NCI-H446 treated with DMSO at 0.1 percent for 48 hours (cell line): ENCODE data around the gene LMF1.
A peak's percentile ranks its signal among the peaks of the same experiment; 100 is the strongest.

Source experiments
- DNase-seq: peaks from one replicate; lab custom pipeline; 2025; lab: John Stamatoyannopoulos, UW

Gene LMF1

DNA sequence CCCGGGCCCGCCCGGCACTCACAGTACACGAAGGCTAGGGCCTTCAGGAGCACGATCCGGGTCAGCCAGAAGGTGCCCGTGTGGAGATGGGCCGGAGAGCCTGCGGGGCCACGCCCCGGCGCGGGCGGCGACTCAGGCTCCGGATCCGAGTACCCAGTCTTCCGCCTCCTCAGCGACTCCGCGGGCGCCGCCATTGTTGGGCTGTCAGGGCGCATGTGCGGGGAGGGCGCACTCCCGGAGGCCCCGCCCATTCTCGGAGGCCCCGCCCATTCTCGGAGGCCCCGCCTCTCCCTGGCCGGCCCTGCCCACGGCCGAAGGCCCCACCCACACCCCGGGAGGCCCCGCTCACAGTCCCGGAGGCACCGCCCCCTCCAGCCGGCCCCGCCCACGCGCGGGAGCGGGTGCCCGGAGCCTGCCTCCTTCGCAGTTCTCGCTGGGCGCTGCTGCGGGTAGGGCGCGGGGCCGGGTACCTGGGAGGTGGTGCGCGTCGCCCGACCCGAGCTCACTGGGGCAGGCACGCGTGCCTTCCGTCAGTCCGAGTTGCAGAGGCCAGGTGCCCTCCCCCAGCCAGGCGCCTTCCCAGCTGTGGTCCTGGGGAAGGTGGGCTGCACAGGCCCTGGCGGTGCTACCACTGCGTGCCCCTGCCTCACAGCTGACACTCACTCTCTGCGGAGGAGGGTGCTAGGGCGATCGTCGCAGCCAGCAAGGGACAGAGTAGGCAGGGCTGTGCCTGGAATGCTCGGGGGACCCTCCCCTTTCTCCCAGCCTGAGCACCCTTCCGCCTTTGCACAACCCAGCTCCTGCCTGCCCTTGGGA, at the start of gene LMF1:
TSS of gene LMF1 (minus strand) at position 219 of the 816 bp plus-strand sequence. CDS start at position 215, 4 bp downstream.
- DNase-seq = peak; percentile 60

DNA sequence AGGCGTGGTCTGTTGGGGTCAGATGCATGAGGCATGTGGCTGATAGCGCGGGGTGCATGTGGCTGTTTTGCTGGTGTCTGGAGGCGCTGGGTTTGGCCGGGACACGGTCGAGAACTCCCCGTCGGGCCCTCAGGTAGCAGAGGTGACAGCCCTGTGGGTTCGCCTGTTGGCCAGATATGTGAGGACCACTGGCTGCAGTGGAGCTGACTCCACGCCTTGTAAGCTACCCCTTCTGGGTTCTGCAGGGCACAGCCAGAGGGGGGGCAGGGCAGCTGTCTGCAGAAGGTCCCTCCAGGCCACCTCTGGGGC, 49.3 kb upstream of the LMF1 start:
- no peak for DNase-seq

DNA sequence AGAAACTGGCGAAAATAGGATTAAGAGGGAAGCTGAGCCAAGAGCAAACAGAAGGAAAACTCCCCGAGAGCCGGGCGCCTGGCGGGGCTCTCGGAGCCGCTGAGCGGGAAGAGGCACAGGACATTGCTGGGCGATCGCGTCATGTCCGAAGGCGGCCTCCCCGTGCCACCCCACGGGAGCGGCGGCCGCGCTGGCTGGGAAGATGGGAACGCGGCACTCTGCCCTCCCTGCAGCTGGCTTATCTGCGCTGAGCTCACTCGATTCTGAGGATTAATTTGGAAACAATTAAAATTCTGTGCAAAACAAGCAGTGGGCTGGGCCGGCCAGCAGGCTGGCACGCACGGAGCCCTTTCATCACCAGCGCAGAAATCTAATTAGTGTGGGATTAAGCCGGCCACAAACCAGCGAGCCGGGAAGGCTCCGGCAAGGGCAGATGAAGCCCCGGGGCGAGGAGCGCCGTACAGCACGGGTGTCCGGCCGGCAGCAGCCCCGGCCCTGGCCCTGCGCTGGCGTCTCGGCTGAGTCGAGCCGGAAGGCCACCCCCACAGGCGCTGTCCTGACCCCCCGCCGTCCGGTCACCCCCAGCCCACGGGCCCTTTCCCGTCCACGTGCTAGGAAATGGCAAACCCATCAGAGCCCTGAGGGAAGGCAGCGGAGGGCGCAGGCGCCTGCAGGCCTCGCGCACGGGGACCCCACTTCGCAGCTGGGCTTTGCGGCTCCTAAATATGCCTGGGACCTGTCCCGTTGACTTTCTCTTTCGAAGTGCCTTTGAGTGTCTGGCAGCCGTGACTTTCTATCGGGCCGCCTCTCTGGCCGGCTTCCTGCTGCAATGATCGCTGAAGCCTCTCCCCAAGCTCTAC, 48.7 kb upstream of the LMF1 start:
- DNase-seq = no peak

DNA sequence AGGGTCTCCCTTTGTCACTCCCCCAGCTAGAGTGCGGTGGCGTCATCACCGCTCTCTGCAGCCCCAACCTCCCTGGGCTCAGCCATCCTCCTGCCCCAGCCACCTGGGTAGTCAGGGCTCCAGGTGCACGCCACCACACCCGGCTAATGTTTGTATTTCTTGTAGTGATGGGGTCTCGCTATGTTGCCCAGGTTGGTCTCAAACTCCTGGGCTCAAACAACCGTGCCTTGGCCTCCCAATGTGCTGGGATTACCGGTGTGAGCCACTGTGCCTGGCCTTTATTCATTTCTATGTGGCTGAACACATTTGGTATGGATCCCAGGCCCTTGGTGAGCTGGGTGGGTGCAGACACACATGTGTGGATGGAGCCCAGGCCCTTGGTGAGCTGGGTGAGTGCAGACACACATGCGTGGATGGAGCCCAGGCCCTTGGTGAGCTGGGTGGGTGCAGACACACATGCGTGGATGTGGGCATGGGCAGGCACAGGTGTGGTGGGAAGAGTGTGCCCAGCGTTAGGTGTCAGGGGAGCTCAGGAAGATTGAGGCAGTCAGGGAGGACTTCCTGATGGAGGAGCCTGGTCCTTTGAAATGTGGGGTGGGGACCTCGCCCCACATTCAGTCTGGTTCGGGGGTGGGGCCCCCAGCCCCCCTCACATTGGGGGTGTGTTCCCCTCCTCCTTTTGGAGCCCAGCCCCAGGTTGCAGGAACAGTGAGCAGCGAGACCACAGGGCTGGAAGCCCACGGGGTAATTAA, 47.8 kb upstream of the LMF1 start:
- no peak for DNase-seq

DNA sequence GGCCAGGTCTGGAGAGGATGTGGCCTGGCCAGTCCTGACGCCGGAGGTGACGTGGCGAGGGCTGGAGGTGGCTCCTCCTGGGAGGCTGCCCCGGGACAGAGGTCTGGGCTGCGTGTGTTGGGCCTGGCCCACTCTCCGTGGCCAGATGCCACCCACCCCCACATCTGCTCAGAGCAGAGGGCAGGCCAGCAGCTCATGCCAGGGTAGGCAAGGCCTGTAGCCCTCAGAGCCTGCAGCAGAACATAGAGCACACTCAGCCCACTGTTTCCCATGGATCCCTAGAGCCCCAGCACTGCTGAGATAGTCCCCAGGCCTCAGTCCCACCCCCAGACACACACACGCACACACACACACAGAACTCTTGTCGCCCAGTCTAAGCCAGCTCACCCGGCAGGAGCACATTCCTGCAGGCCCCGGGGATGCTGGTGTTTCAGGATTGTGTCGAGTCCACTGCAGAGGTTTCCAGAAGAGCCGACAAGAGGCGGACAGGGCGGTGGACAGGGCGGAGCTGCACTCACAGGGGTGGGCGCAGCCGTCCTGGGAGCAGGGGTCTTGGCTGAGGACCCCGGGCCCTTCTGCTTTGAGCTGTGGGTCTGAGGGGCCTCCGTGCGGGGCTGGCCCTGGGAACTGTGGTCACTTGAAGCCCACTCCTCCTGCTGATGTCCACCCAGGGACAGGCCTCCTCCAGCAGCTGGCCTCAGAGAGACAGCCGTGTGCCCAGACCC, 44.1 kb upstream of the LMF1 start:
- no peak for DNase-seq

DNA sequence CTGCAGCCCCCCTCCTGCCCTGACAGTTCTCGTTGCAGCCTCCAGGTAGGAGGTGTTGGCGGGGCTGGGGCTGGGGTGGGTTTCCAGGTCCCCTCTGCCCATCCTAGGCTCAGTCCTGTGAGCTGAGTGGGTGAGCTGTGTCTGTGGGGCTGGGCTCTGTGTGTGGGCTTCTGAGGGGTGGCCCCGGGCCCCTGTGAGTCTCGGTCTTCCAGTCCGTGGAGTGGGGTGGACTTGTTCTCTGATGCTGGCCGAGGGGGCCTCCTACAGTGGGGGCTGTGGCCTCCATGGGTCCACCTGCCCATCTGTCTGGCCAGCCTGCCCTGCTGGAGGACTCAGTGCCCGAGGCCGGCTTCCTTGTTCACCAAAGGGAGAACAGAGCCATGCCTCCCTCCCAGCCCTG, 43.4 kb upstream of the LMF1 start:
- DNase-seq = no peak

DNA sequence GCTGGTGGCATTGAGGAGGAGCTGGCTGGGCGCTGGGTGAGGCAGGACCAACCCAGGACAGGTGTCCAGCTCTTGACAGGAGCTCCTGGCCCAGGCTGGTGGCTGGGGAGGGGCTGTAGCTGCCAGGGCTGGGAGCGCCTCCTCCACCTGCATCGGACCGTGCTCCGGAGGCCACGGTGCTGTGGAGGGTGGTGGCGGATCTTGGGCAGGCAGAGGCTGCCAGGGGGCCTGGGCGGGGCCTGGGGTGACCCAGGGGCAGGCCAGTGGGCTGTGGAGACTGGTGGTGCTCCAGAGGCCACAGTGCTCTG, 42.8 kb upstream of the LMF1 start:
- no peak for DNase-seq

DNA sequence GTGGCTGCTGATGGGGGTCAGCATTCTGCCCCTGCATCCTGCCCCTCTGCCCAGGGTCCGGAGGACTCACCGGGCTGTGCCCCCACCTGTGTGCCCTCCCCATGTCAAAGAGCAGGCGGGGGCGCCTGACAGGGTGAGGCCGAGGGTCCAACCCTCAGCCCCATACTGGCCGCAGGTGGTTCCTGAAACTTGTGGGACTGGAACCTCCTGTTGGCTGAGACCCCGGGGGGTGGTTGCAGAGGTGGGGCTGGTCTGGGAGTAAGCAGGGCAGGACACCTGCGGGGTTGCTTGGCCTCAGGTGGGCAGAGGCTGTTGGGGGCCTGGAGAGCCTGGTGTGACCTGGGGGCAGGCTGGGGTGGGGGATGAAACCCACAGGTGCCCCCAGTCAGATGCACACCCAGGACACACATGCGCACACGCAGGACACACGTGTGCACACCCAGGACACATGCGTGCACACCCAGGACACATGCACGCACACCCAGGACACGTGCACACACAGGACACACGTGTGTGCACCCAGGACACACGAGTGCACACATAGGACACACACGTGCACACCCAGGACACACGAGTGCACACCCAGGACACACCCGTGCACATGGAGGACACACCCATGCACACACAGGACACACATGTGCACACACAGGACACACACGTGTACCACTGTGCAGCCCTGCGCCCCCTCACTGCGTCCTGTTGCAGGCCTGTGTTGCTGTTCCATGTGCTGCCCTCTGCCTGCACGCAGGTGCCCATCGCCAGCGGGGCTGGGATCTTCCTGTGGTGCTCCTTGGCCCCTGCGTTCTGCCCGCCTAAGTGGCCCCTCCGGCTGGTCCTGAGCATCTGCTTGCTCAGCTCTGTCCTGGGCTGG, 42.2 kb upstream of the LMF1 start:
- no peak for DNase-seq

DNA sequence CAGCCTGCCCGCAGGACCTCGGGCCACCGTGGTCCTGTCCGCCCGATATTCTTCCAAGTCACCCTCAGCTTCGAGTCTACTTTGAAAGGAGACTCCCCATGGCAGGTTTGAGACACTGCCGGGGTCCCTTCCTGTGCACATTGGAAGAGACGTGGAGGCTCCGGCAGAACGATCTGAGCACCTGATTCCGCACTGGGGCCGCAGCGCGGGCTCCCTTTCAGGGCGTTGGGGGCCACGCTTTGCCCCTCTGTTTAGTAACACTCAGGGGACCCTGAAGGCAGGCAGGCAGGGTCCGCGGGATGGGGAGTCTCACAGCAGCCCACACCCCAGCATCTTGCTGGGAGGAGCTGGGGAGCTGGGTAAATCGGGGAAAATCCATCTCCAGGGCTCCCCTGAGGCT, 41.4 kb upstream of the LMF1 start:
- no peak for DNase-seq

DNA sequence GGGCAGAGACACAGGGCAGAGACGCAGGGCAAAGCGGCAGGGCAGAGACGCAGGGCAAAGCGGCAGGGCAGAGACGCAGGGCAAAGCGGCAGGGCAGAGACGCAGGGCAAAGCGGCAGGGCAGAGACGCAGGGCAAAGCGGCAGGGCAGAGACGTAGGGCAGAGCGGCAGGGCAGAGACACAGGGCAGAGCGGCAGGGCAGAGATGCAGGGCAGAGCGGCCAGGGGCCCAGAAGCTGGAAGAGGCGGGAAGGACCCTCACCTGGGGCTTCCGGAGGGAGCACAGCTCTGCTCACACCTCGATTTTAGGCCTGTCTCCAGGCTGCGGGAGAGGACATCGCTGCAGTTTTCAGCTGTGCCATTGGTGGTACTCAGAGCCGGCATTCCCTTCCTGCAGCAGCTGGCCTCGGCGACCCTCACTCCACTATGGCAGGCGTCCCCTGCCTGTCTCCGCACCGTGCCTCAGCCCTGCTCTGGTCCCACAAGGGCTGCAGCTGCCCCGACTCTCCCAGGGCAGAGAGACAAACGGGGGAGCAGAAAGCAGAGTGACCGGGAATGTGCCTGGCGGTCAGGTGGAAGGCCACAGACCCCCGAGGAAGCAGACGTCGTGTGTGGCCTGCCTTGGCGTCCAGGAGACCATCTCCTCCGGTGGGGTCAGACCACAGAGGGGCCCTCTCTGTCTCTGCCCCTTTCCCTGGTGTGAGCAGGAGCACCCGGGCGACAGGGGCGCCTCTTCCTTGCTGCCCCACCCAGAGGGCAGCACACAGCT, 40.7 kb upstream of the LMF1 start:
- DNase-seq = no peak

DNA sequence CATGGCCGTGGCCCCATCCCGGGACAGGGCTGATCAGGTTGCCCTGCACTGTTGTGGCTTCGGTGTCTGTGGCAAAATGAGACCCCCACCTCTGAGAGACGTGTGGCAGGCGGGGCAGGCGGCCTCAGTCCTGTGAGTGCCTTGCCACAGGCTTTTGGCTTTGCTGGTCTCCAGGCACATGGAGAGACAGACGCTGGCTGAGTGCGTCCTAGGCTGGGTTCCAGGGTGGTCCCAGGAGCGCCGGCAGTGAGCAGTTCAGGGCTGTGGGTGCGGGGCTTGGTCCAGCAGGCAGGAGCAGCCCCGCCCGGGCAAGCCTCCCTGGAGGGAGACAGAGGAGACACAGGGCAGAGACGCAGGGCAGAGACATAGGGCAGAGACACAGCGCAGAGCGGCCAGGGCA, 40.0 kb upstream of the LMF1 start:
- no peak for DNase-seq

DNA sequence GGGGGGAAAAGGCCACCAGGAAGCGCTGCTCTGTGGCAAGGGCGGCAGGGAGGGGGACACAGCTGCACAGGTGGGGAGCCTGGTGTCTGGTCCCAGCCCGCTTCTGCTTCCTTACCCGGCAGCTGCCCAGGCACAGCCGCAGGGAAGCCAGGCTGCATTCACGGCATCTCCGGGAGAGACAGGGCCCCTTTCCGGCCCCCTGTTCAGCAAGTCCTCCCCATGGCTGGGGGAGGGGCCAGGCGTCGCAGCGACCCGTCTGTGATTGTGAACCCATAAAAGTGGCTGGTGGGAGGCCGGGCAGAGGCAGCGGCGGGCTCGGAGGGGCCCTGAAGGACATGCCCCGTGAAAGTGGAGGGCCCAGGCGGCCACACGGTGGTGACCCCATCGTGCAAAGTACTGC, 39.5 kb upstream of the LMF1 start:
- no peak for DNase-seq

DNA sequence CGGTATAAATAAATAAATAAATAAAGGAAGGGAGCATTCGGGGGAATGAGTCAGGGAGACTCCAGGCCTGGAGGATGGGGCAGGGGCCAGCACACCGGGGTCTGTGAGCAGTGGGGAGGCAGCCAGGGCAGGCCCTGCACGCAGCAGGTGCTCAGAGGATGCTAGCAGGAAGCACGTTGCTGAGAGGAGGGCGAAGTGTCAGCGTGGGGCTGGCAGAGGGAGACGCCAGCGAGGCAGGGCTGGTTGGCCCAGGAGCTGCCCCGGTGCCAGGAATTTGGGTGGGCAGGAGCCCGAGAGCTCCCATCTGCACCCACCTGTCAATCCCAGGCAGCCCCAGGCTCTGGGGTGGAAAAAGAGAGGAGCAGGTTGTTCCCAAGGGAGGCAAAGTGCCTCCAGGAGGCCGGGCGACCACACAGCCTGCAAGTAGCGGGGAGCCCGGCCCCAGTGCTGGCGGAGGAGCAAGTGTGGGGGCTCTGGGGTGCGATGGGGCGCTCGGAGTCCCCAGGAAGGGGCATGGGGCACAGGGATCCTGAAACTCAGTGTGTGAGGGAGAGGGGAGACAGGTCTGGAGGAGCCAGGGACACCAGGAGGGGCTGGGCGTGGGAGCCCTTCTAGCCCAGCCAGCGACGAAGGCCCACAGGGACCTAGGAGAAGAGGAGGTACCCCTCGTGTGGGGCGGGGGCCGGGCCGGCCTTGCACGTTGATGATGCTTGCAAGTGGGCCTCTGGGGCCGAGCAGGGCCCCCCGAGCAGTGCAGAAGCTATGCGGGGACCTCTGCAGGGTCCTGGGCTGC, 38.8 kb upstream of the LMF1 start:
- DNase-seq = no peak

DNA sequence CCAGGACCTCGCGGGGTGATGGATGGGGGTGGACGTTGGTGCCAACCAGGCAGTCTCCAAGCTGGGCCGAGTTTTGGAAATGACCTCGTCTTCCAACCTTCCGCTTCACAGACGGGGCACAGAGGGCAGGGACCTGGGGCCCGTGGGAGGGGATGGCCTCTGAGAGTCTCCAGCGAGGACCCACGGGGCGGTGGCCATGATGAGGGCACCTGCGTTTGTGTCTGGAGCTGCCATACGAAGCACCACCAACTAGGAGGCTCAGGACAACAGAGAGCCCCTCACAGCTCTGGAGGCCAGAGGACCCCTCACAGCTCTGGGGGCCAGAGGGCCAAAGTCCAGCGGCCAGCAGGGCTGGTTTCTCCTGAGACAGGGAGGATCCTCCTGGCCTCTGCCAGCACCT, 37.3 kb upstream of the LMF1 start:
- DNase-seq = no peak

DNA sequence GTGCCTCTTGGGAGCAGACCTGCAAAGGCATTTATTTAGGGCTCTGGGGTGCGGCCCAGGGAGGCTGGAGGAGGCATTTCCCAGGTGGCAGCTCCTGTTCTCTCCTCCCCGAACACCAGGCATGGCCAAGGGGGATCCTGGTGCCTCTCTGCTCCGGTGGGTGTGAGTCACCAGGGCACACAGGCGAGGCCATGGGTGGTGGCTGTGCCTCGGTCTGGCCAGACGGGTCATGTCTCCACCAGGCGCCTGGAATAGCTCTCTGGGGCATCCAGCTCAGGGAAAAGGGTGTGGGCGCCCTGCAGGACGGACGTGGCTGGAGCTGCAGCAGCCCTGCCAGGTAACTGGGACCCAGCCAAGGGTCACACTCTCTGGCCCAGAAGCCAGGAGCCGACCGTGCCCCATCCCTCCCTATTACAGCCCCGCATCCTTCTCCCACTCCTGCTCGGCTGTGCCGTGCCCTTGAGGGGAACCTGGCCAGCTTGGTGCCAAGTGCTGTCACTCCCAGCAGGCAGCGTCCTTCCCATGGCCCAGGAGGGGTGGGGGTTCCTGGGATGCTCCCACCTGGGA, 36.6 kb upstream of the LMF1 start:
- DNase-seq = no peak

DNA sequence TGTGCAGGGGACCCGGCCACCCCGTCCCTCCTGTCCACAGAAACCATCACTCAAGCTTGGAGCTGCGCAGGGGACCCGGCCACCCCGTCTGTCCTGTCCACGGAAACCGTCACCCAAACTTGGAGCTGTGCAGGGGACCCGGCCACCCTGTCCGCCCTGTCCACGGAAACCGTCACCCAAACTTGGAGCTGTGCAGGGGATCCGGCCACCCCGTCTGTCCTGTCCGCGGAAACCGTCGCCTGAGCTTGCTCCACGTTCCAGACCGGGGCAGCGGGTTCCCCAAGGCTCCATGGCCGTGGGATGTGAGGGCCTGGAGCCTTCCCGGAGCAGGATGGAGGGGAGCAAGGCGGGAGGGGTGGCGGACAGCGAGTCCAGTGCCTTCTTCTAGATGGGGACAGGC, 36.0 kb upstream of the LMF1 start:
- no peak for DNase-seq

DNA sequence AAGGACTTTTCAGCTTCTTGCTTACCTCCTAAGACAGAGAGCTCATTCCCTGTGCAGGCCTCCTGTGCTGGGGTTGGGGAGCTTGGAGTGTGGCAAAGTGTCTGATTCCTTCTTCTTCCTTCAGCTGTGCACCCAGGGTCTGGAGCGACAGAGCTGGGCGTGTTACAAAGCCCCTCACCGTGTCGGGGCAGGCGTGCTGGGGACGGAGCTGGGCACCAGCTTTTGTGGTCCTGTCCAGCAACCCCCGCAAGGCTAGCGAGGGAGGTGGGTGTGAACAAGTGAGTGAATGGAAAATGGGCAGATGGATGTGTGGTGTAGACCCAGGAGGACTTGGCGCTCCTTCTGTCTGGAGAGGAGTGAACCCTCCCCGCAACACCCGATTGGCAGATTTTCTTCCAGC, 34.5 kb upstream of the LMF1 start:
- no peak for DNase-seq

DNA sequence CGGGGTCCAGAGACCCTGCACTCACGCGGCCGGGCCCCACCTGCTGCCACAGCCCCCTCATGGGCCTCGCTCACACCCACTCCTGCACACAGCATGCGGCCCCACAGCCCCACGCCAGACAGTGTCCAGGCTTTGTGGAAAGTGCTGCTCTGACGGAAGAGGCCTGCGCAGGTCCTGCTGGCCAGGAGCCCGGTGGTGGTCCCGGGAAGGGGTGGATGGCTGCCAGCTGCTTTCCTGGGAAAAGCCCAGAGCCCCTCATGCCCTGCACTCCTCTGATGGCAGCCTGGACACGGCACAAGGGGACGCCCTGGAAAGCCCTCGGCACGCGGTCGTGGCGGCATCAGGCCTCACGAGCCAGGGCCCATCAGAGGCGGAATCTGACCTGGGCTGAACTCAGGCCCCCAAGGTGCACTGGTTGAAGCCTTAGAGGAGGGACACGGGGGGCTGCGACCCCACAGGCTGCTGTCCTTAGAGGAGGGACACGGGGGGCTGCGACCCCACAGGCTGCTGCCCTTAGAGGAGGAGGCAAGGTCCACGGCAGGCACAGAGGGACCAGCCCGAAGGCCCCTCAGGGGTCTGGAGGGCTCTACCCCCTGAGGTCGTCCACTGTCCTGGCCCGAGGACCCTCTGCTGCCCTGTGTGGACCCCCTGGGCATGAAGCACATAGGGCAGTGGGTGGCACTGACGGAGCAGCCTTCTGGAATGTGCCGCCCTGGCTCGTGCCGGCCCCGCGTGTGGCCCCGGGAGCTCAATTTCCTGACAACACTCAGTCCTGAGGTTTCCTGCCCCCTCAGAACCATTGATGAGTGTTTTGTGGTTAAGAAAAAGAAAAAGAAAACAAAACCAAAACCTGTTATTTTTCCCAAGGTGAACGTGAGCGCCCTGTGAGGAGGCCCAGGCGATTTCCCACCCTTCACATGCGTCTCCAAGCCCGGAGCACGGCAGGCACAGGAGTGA, 32.9 kb upstream of the LMF1 start:
- no peak for DNase-seq
